Anterior cingulate cortex (tissue), 58 donors: ENCODE data around the gene PDE8A.

ENCODE experiments used
- DNase-seq, 58 donors: peaks; one replicate each; lab custom pipeline; 2025; lab: John Stamatoyannopoulos, UW

PDE8A gene

DNA sequence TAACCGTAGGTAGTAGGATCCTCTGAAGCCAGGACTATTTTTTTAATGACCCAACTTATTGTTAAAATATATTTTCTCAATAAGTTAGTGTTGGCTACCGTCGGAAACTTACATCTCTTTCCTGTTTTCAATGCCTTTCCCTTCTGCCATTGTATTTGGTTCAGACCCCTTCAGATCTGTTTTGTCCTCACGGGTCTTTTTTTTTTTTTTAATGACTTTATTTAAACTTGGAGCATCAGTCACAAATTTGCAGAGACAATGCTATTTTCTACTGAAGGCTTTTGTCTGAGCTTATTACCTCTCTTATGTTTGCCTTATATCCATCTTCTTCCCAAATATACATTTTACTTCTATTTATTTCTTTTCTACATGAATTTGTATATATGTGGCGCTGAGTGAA lies 47.6 kb downstream of the PDE8A start:
- DNase-seq, result no peak

DNA sequence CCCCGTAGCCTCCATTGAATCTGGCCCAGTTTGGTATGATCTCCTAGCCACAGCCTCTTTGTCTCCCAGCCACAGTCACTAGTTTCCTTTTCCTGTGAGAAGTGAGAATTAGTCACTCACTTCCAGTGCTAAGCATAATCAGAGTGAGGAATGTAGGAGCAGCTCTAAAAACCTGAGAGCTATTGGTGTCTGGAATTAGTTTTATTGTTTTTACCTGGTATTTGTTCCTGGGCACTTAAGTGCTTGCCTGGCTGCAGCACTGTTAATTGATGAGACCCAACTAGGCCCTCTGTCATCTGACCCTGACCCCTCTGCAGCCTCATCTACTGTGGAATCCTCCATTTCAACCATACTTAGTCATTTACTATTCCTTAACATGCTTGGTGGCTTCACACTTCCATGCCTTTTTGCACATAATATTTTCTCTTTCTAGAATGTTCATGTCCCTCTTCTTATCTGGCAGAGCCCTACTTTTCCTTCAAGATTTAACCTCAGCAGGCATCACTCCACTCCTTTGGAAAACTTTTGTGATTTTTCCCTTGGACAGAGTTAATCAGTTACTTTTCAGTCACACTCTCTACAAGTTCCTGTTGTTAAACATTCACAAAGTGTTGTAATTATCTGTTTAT lies 48.8 kb downstream of the PDE8A start:
- no peak for DNase-seq

GRCh38 chr15:85031086-85031943 lies 49.7 kb downstream of the PDE8A start:
- no peak for DNase-seq

DNA sequence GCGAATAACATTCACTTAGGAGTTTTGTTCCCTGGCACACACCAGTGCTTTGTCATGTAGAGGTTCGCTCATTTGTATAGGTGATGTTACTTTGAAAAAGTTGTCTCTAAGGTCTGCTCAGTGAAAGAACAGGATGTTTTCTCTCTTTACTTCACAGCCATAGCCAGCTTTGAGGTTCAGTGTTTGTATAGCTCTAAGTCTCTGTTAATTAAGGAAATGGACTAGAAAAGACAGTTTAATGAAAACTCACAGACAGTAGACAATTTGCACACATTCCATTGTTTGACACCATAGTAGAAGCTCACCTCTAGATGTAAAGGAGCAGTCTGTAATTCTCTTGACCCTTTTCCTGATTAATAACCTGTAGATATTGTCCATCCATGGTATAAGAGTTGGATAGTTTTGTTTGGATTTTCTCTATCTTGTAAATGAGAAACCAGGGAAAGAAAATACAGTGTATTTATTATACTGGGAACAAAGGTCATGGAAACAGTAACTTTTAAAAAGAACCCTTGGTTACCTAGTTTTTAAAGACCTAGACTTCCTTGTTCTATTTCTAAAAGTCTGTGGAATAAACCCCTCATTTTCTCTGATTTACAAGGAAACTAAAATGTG lies 50.4 kb downstream of the PDE8A start:
- DNase-seq, result no peak

DNA sequence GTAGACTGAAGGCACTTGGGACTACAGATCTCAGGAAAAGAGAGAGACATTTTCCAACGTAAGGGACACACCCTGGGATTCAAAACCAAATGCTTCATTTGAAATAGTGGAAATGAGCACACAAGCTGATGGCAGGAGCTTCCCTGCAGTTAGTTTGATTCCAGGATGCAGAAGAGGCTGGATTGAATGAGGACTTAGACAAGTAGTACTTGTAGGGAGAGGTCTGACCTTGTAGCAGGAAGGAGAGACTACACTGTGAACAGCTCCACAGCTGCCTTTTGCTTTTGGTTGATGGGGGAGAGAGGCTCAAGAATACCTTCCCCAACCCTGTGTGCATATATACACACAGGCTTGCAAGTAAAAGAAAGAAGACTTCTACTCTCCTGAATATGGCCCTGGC lies 51.5 kb downstream of the PDE8A start:
- DNase-seq, result no peak

GRCh38 chr15:85034276-85034675 lies 52.6 kb downstream of the PDE8A start:
- DNase-seq, result no peak

DNA sequence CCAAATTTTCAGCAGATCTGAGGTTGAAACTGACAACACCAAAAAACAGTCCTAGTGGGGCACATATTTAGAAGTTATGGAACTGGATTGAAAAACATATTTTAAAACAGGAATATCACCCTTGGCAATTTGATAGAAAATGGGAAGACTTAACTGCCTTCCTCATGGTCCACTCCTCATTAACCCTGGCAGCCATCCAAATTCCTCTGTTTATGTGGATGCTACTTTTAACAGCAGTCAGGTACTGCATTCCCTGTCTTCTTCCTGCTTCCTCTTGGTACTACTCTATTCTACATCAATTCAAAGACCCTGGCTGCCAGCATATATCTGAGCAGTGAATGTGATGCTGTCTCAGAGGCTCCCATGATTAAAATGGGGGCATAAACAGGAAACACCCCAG lies 54.3 kb downstream of the PDE8A start:
- peak in 1 of 58 donors; percentile 22 for DNase-seq

- DNase-seq, result peak in 3 of 58 donors; percentile 33 to 41 (median 36)
Observed at GRCh38 chr15:85036716-85037115, 55.1 kb downstream of the PDE8A start.

- no peak for DNase-seq
Observed at GRCh38 chr15:85037641-85038040, 56.0 kb downstream of the PDE8A start.

GRCh38 chr15:85041230-85041629 lies 59.6 kb downstream of the PDE8A start:
- DNase-seq, result peak in 2 of 58 donors; percentile 14 to 34

DNA sequence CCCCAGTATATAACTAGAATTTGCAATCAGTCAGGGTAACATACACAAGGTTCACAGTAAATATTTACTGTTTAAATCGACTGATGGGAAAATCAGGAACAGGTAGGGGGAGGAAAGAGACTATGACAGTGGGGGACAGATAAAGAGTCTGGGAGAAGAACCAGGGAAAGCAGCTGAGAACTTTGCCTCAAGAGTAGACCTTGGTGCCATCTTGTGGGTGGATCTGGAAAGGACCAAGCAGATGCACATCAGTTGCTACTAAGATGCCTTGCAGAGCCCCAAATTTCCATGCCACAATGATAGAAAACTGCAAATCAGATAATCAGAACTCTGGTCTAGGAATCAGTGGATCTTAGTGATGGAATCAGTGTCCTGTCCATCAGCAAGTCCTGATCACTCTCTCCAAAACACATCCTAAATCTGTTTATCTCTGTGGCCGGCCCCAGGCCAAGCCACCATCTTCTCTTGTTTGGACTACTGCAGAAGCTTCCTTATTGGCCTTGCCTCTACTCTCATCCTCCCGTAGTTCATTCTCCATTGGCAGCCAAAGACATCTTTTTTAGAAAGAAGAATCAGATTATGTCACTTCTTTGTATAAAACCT lies 62.7 kb downstream of the PDE8A start:
- peak in 43 of 58 donors; percentile 8 to 85 (median 48) for DNase-seq

DNA sequence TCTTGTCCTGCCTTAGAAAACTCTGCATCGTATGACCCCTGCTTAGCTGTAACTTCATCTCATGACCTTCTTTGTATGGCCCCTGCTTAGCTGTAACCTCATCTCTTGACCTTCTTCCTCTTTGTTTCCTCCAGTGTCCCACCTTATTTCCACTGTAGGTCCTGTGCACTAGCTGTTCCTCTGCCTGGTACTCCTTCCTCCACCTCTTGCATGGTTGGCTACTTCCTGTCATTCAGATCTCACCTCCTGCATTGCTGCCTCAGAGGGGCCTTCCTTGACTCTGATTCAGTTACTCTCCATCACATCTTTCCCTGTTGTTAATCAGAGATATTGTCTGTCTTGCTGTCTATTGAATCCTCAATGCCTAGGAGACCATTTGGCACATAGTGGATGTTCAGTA lies 63.2 kb downstream of the PDE8A start:
- no peak for DNase-seq

DNA sequence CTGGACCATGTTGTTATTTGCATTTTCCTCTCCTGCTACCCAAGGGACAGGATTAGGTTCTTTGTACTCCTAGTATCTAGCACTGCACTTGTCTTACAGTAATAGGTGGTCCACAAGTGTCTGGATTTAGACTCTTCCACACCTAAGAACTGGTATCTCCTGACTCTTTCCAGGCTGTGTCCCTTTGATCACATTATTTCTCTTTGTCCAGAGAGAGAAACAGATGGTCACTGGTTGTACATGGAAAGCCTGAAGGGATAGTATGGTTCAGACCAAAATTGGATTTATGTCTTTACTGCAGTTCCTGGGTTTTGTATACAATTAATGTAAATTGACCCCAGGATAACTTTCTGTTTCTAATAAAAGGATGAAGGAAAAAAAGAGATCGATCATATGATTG lies 64.0 kb downstream of the PDE8A start:
- no peak for DNase-seq

DNA sequence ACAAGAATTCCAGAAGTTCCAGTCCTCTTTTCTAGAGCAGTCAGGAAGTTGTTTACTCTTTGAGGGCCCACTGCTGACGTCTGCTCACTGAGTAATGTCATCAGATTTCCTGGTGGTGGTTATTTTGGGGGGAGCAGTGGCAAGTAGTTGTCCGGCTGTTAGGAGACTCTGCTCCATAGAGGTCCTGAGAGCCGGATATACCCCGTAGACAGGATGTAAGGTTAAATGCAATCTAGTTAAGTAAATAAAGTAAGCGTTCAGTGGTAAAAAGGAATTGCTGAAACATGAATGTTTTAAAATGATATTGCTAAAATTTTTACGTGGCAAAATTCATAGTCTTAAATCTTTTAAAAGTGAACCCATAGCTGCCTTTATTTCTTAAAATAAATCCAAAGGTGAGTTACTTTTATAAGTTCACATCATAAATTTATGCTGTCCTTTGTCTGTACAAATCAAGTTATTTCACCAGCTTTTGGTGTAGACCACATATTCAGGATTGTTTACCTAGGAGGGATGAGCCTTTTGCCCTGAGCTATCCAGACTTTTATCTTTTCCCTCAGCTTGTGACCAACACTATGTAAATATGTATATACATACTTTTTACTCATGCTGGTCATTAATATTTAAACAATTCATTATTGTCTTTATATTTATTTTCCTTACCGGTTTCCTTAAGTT lies 65.8 kb downstream of the PDE8A start:
- peak in 8 of 58 donors; percentile 5 to 63 (median 37) for DNase-seq

- DNase-seq, result no peak
Observed at GRCh38 chr15:85048430-85048829, 66.8 kb downstream of the PDE8A start.

DNA sequence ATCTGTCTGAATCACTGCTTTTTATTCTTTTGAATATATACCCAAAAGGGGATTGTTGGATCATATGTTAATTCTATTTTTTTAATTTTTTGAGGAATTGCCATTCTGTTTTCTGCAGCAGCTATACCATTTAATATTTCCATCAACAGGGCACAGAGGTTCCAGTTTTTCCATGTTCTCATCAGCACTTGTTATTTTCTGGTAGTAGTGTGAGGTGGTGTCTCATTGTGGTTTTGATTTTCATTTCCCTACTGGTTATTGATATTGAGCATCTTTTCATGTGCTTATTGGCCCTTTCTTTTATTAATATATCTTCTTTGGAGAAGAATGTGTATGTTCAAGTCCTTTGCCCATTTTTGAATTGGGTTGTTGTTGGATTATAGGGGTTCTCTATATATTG lies 68.1 kb downstream of the PDE8A start:
- DNase-seq, result no peak

DNA sequence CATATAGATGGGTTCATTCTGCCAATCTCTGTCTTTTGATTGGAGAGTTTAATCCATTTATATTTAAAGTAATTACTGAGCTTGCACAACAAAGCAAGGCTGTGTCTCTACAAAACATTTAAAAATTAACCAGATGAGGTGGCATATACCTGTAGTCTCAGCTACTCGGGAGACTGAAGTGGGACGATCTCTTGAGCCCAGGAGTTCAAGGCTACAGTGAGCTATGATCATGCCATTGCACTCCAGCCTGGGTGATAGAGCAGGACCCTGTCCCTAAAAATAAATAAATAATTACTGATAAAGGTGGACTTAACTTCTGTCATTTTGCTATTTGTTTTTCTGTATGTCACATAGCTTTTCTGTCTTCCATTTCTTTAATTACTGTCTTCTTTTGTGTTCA lies 78.1 kb downstream of the PDE8A start:
- no peak for DNase-seq

DNA sequence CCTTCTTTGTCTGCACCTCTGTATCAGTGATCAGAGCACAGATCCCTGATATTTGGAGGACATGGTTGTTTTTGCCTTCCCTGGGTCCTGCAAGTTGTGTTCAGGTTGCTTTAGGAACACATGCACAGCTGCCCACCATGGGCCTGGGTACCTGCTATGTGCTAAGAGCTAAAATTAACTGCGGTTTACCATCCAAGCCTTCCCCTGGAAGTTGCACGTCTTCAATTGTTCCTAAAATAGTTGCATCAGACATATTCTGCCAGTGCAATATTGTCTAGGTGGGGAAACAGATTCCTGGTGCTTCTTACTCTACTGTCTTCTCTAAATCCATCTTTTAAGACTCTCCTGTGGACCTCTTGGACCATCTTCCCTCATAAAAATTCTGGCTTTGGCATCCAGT lies 80.9 kb downstream of the PDE8A start:
- no peak for DNase-seq

DNA sequence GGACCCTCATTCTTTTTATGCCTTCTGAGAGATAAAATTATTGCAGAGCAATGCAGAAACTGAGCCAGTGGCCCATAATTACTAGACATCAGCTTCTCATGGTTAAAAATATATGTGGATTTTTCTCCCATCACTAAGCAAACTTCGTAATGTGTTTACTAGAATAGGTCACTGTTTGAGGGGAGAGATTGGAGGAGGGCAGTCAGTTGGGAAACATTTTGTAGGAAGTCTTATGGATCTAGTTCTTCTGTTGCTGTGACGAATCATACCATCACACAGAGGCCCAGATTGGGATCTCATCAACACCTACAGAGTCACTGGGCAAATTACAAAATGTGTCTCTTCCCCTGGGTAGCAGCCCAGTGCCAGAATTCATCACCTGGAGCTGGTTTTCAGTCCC lies 81.4 kb downstream of the PDE8A start:
- DNase-seq, result no peak

GRCh38 chr15:85063522-85064079 lies 81.9 kb downstream of the PDE8A start:
- no peak for DNase-seq
